GM12864 (cell line): ENCODE data around the gene PPP1R14C.

Experiments
- DNase-seq: peaks from one replicate; pipeline ENCODE4 v3.0.0-alpha.2; 2011; ENCODE audit warnings: low read depth
- H3K4me3 ChIP-seq: 2 replicates; pipeline ENCODE4 v1.5.1; 2011; ENCODE audit warnings: mild to moderate bottlenecking, low read depth, low read length, control low read depth
- TF ChIP-seq, protein P1 (sequence below): IDR thresholded peaks from 2 replicates; pipeline ENCODE4 v1.5.1; 2011; ENCODE audit warnings: low read depth, mild to moderate bottlenecking, moderate library complexity, low read length, control low read depth, inconsistent platforms; ENCODE audit errors: missing control alignments

Gene PPP1R14C, protein sequence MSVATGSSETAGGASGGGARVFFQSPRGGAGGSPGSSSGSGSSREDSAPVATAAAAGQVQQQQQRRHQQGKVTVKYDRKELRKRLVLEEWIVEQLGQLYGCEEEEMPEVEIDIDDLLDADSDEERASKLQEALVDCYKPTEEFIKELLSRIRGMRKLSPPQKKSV

DNA sequence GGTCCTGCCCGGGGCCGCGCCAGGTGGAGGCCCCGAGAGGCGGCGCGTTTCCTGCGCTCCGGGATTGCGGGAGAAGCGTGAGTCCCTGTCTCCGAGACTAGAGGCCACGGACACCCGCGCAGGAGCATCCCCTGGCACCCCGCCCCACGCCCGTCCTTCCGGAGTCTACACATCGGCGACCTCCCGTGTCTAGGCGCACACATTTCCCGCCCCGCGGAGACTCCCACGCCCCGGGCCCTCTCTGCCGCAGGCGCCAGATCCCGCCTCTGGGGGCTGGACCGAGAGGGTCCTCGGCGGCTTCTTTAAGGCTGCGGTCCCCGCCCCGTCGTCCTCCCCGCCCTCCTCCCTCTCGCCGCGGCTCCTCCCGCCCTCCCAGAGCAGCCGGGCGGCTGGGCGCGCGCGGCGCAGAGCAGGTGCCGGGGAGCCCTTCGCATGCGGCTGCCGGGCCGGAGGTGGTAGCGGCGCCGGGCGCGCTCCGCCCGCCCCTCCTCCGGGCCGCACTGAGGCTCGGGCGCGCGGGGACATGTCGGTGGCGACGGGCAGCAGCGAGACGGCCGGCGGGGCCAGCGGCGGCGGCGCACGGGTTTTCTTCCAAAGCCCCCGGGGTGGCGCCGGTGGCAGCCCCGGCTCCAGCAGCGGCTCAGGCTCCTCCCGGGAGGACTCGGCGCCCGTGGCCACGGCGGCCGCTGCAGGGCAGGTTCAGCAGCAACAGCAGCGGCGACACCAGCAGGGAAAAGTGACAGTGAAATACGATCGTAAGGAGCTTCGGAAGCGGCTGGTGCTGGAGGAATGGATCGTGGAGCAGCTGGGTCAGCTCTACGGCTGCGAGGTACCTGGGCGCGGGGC, at the start of gene PPP1R14C:
Gene PPP1R14C (plus strand): TSS at position 375 of the 846 bp plus-strand sequence. CDS start 149 bp downstream, at position 524.
- H3K4me3 ChIP-seq: no peak within 1 kb of the TSS
- TF ChIP-seq, protein P1, sequence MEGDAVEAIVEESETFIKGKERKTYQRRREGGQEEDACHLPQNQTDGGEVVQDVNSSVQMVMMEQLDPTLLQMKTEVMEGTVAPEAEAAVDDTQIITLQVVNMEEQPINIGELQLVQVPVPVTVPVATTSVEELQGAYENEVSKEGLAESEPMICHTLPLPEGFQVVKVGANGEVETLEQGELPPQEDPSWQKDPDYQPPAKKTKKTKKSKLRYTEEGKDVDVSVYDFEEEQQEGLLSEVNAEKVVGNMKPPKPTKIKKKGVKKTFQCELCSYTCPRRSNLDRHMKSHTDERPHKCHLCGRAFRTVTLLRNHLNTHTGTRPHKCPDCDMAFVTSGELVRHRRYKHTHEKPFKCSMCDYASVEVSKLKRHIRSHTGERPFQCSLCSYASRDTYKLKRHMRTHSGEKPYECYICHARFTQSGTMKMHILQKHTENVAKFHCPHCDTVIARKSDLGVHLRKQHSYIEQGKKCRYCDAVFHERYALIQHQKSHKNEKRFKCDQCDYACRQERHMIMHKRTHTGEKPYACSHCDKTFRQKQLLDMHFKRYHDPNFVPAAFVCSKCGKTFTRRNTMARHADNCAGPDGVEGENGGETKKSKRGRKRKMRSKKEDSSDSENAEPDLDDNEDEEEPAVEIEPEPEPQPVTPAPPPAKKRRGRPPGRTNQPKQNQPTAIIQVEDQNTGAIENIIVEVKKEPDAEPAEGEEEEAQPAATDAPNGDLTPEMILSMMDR: no peak
- DNase-seq: no peak

DNA sequence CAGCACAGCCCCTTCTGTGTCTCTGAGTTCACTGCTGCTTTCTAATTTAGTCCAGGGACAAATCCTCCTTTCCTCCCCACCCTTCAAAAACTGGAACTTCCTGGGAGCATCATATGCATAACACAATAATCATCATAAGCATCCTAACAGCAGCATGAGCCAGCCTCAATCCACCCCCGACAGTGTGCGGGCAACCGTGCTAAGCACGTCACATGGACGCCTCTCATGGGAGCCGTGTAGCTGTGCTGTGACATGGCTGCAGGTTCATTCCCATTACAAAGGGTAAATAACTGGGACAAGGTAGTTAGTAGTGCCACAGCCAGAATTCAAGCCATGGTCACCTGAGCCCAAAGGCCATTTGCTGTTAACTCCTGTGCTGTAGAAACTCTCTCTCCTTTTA, 49.4 kb upstream of the PPP1R14C start:
- H3K4me3 ChIP-seq: no peak overlapping the region
- DNase-seq: no peak
- TF ChIP-seq, protein P1: no peak

DNA sequence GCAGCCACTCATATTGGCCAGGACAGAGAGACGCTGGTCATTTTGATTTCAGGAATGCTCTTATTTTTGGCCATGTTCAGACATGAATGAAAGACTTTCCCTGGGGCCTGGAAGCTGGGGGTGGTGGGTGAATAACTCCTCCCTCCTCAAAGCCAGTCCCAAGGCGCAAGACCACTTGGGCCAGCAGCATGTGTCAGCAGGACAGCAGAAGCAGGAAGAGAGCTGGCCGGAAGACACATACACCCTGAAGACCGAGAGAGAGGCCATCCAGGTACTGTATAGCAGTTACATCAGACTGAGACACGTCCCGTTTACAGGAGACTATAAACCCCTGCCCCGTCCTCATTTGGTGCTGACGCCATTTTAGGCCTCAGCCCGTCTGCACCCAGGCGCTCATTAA, 44.7 kb upstream of the PPP1R14C start:
- DNase-seq: no peak
- no peak overlapping the region for H3K4me3 ChIP-seq
- TF ChIP-seq, protein P1: no peak

DNA sequence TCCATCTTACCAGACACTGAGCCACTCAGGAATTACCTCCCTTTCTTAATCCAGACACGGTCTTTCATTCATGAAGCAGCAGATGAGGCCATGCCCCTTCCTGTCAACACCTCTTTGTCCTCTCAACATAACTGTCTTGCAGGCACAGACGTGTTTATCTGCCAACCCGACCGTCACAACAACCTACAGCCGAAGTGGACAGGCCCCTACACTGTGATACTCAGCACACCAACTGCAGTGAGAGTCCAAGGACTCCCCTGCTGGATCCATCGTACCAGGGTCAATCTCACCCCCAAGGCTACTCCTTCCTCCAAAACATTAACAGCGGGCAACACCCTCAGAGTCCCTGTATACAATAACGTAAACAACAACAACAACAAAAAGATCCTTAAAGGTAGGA, 43.3 kb upstream of the PPP1R14C start:
- DNase-seq: no peak
- TF ChIP-seq, protein P1: no peak
- H3K4me3 ChIP-seq: no peak overlapping the region

DNA sequence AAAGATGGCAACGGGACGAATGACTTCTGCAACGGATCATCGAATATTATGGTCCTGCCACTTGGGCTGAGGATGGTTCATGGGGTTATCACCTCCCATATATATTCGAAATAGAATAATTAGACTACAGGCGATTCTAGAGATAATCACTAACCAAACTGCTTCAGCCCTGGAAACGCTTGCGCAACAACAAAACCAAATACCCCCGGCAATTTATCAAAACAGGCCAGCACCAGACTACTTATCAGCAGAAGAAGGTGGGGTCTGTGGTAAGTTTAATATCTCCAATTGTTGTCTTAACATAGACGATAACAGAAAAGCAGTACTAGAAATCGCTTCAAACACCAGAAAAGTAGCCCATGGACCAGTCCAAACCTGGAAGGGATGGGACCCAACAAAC, 42.9 kb upstream of the PPP1R14C start:
- no peak for DNase-seq
- TF ChIP-seq, protein P1: no peak
- H3K4me3 ChIP-seq: no peak overlapping the region

DNA sequence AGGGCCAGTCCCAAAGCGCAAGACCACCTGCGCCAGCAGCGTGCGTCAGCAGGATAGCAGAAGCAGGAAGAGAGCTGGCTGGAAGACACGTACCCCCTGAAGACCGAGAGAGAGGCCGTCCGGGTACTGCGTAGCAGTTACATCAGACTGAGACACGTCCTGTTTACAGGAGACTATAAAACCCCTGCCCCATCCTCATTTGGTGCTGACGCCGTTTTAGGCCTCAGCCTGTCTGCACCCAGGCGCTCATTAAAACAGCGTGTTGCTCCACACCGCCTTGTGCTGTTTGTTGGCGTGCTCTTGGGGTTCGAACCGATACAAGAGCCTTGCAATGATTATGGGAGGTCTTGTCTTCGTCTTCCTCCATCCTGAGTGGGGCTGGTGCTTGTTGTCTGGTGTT, 42.1 kb upstream of the PPP1R14C start:
- TF ChIP-seq, protein P1: no peak
- DNase-seq: no peak
- H3K4me3 ChIP-seq: no peak overlapping the region

DNA sequence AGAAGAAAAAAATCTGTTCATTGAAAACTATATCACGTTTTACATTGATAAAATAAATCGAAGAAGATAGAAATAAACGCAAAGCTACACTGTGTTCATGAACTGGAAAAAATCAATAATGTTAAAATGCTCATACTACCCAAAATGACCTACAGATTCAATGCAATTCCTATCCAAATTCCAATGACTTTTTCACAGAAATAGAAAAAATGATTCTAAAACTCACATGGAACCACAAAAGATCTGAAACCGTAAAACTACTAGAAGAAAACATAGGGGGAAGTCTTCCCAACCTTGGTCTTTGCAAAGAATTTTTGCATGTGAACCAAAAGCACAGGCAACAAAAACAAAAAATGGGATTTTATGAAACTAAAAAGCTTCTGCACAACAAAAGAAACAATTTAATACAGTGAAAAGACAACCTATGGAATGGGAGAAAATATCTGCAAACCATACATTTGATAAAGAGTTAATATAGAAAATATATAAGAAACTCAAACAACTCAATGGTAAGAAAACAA, 40.0 kb upstream of the PPP1R14C start:
- H3K4me3 ChIP-seq: no peak overlapping the region
- TF ChIP-seq, protein P1: no peak
- no peak for DNase-seq
